Activated CD8-positive, alpha-beta T cell treated with anti-CD3 and anti-CD28 coated beads for 36 hours (primary cell): ENCODE results near the gene GNA12. TPM values are rescaled to one million over a fixed set of nuclear protein-coding genes. Genes with fewer than 3 reads are reported as not detected.
A peak's percentile ranks its signal among the peaks of the same experiment; 100 is the strongest.

Experiments
- ATAC-seq: fragments of 200-7000 bp; cut with Tn5 transposase; one replicate; pipeline ENCODE4 v1.10.0; 2021; ENCODE audit warnings: mild to moderate bottlenecking, moderate library complexity
- CTCF ChIA-PET: fragments of 350-600 bp; sonication (Branson Sonifier 250); formaldehyde crosslinking; loops from one replicate; lab custom pipeline; 2021; ENCODE audit warnings: antibody characterized with exemption; lab: Charles Lee
- POLR2A ChIA-PET: fragments of 350-600 bp; sonication (Branson Sonifier 250); formaldehyde crosslinking; loops from one replicate; lab custom pipeline; 2021; ENCODE audit warnings: antibody characterized with exemption; lab: Charles Lee
- DNase-seq: peaks from one replicate; pipeline ENCODE4 v3.0.0-alpha.2; 2020
- H3K27ac Mint-ChIP-seq: one replicate; pipeline ENCODE4 v1.8.0; 2021; ENCODE audit warnings: mild to moderate bottlenecking, mixed read lengths
- H3K27me3 Mint-ChIP-seq: one replicate; pipeline ENCODE4 v1.8.0; 2021; ENCODE audit warnings: mixed read lengths
- H3K36me3 Mint-ChIP-seq: one replicate; pipeline ENCODE4 v1.8.0; 2021; ENCODE audit warnings: low read depth, mixed read lengths
- H3K4me1 Mint-ChIP-seq: one replicate; pipeline ENCODE4 v1.8.0; 2021; ENCODE audit warnings: low read depth, mixed read lengths
- H3K4me3 Mint-ChIP-seq: one replicate; pipeline ENCODE4 v1.8.0; 2021; ENCODE audit warnings: mild to moderate bottlenecking, moderate library complexity, mixed read lengths
- H3K9me3 Mint-ChIP-seq: one replicate; pipeline ENCODE4 v1.8.0; 2021; ENCODE audit warnings: mixed read lengths
- CTCF ChIP-seq: fragments of 200-600 bp; IDR thresholded peaks from one replicate; pipeline ENCODE4 v1.8.0; 2022; ENCODE audit warnings: antibody characterized with exemption, mild to moderate bottlenecking
- intact Hi-C: fragments of 100-400 bp; cut with micrococcal nuclease; formaldehyde crosslinking; loops from one replicate; pipeline ENCODE4 v1.10.0; 2022
- total RNA-seq, 2 experiments: library from RNA; stranded (reverse); gene quantifications; one replicate each; pipeline ENCODE4 v1.2.3, GENCODE V29; 2021

The GNA12 gene
- total RNA-seq, 2 experiments from 2014 or later = 21.0 to 21.1 TPM

- ATAC-seq = no peak
- ChIA-PET CTCF (interaction anchor here (0.7 kb wide), 1 partner anchor 14 kb away, joined by 3 read pairs; no protein-coding TSS in a partner anchor), POLR2A (interaction anchor here (1.5 kb wide), 1 partner anchor 92 kb away, joined by 4 read pairs; no protein-coding TSS in a partner anchor)
- DNase-seq = no peak
- no peaks in the 10 kb centered on the region for H3K9me3 Mint-ChIP-seq
- intact Hi-C loops = no loop called here
- H3K36me3 Mint-ChIP-seq = no peaks in the 10 kb centered on the region
- no peaks in the 10 kb centered on the region for H3K27me3 Mint-ChIP-seq
- H3K4me1 Mint-ChIP-seq = peaks cover 10% of the 10 kb centered on the region
- H3K4me3 Mint-ChIP-seq = no peak overlapping the region
- no peak overlapping the region for H3K27ac Mint-ChIP-seq
- no peak for TF ChIP-seq CTCF
Measured at GRCh38 chr7:2849941-2850766, 6.0 kb upstream of the GNA12 start.

- Mint-ChIP-seq H3K27ac (peak overlapping the region; percentile 18), H3K9me3 (no peaks in the 10 kb centered on the region), H3K4me3 (peak overlapping the region; percentile 74), H3K4me1 (peaks cover 20% of the 10 kb centered on the region), H3K27me3 (no peaks in the 10 kb centered on the region), H3K36me3 (peaks cover 9% of the 10 kb centered on the region)
- no peak for TF ChIP-seq CTCF
- ChIA-PET POLR2A (interaction anchor here (0.7 to 0.9 kb wide), 2 partner anchors 11 to 109 kb away, joined by 3 to 4 read pairs; no protein-coding TSS in a partner anchor), CTCF (interaction anchor here (1.0 to 1.6 kb wide), 3 partner anchors 19 to 136 kb away, joined by 3 to 6 read pairs (median 3); no protein-coding TSS in a partner anchor)
- intact Hi-C loops = no loop called here
- DNase-seq = no peak
- no peak for ATAC-seq
Measured at GRCh38 chr7:2845034-2845592, 1.0 kb upstream of the GNA12 start.

DNA sequence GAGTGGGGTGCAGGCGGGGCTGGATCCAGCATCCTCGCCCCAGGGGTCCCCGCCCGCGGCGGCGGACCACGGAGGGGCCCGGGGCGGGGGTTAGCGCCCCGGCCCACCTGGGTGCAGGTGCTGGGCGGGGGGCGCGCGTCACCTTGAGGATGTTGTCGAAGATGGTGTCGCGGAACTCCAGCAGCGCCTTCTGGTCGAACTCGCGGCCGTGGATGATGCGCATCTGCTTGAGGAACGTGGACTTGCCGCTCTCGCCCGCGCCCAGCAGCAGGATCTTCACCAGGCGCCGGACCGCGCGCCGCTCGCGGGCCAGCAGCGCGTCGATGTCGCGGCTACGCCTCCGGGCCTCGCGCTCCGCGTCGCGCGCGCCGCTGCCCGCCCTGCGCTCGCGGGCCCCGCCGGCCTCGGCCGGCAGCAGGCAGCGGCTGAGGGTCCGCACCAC is 376 bp downstream of the GNA12 start:
- no peak for TF ChIP-seq CTCF
- H3K27me3 Mint-ChIP-seq = no peaks in the 10 kb centered on the region
- peaks cover 24% of the 10 kb centered on the region for H3K4me1 Mint-ChIP-seq
- peak; percentile 3 for ATAC-seq
- peaks cover 2% of the 10 kb centered on the region for H3K9me3 Mint-ChIP-seq
- H3K36me3 Mint-ChIP-seq = peaks cover 12% of the 10 kb centered on the region
- H3K27ac Mint-ChIP-seq = no peak overlapping the region
- ChIA-PET CTCF (no interaction called here), POLR2A (interaction anchor here (1.1 kb wide), 1 partner anchor 18 kb away, joined by 4 read pairs; no protein-coding TSS in a partner anchor)
- peak overlapping the region; percentile 75 for H3K4me3 Mint-ChIP-seq
- peak; percentile 62 for DNase-seq
- intact Hi-C loops = no loop called here

GRCh38 chr7:2843191-2843685 is 870 bp downstream of the GNA12 start:
- Mint-ChIP-seq H3K4me3 (peak overlapping the region; percentile 75), H3K9me3 (peaks cover 2% of the 10 kb centered on the region), H3K27me3 (no peaks in the 10 kb centered on the region), H3K36me3 (peaks cover 13% of the 10 kb centered on the region), H3K27ac (peak overlapping the region; percentile 47), H3K4me1 (peaks cover 25% of the 10 kb centered on the region)
- TF ChIP-seq CTCF = no peak
- DNase-seq = no peak
- POLR2A ChIA-PET = interaction anchor here (0.6 to 1.4 kb wide), 3 partner anchors 10 to 17 kb away, joined by 3 to 4 read pairs (median 4); no protein-coding TSS in a partner anchor
- intact Hi-C loops = no loop called here
- no peak for ATAC-seq
- CTCF ChIA-PET = no interaction called here
